Stimulated activated CD4-positive, alpha-beta T cell treated with anti-CD3 and anti-CD28 coated beads, Interleukin-4, amount 100 ng/mL, for 48 hours (primary cell): ENCODE data around the gene S100A11.
A peak's percentile ranks its signal among the peaks of the same experiment; 100 is the strongest.

ENCODE experiments used
- DNase-seq, 2 donors: peaks; one replicate each; pipeline ENCODE4 v3.0.0-alpha.2; 2020; ENCODE audit warnings: low read depth in 2 of 2

The S100A11 gene

DNA sequence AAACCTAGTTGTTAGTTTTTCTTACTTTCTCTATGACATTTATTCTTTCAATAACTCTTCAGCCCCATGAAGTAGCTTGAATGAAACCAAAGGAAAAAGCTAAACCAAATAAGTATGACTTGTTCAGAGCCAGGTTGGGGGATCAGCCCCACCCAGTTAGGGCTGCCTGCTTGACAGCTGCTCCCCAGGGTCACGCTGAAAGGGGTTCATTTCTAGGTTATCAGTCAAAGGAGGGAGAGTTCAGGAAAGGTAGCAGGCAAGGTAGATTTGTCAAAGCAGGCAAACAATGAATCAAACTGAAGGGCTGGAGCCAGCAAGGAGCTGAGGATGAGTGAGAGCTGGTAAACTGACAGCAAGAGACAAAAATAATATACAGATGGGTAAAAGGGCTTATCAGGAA is 3.1 kb upstream of the S100A11 start:
- DNase-seq: no peak

GRCh38 chr1:152039461-152039860 is 2.7 kb upstream of the S100A11 start:
- no peak for DNase-seq

GRCh38 chr1:152038871-152039270 is 2.1 kb upstream of the S100A11 start:
- no peak for DNase-seq

DNA sequence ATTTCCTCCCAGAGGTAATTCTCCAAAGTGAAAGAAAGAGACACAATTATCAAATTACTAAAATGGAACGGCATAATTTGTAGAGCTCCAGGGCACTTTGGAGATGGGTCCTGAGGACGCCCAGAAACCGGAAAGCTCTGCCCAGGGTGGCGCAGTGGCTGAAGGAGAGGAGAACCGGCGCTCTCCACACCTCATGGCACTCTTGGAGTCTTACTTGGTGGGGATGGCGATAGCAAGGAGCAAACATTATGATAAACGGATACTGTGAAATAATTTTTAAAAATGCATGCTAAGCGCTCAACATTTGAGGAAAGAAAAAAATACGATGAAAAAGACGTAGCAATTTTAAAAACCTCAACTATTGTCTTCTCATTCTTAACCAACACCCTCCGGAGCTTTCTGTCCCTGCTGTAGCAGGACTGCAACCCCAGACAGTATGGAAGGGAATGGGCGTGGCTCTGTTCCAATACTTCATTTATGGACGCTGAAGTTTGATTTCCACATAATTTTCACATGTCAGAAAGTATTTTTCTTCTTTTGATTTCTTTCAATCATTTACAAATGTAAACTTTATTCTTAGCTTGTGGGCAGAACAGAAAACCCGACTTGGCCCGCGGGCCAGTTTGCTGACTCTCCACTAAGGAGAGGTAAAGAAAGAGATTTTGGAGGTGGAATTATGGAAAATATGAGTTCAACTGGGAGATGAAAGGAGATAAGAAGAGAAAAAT is 1.1 kb downstream of the S100A11 start:
- no peak for DNase-seq

GRCh38 chr1:152034654-152035538 is 1.9 kb downstream of the S100A11 start:
- peak; percentile 48 to 64 for DNase-seq

GRCh38 chr1:152034324-152034653 is 2.5 kb downstream of the S100A11 start:
- no peak for DNase-seq

GRCh38 chr1:152029929-152030211 is 6.9 kb downstream of the S100A11 start:
- no peak for DNase-seq

DNA sequence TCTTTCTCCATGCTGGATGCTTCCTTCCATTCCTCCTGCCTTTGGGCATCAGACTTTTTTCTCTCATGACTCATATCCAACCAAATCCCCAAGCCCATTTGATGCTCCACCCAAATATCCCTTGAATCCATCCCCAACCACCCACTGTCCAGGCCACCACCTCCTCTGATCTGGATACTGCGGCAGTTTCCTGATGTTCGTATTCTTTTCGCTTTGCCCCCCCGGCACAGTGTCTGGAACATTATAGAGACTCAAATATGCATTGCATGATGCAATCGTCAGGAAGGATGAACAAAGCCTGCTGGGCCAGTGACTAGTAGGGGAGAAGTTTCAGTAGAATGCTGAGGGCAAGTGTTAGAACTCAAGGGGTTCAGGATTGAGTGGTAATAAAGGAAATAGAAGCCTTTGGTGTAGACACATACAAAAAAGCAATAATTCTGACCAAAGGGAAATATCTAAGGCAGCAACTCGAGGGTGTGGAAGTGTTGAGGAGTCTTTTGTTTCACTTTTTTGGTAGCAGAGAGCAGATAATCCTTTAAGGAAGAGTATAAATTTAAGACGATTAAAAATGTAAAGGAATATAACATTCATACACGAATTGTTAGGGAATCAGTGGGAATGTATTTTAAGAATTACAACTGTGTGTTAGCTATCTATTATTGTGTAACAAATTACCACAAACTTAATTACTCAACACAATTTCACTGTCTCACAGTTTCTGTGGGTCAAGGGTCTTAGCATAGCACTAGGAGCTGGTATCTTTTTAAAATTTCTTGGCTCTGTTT is 7.5 kb downstream of the S100A11 start:
- peak in 1 of 2 donors; percentile 12 for DNase-seq

DNA sequence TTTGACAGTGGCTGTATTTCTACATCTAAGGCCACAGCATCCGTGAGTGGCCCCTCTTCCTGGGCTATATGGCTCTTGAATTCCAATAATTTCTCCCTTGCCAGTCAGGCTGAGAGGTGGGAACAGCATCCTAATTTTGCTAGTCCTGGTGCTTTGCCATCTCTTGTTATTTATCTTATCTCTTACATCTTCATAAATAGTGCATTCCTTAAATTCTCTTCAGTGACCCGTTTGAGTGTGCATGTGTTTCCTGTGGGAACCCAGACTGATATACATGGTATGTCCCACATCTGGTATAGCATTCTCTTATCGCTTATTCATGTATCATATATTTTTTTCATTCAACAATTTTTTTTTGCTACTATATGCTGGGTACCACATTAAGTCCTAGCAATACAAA is 9.9 kb downstream of the S100A11 start:
- no peak for DNase-seq

GRCh38 chr1:152024223-152024622 is 12.6 kb downstream of the S100A11 start:
- DNase-seq: no peak

GRCh38 chr1:152023221-152023620 is 13.6 kb downstream of the S100A11 start:
- no peak for DNase-seq

DNA sequence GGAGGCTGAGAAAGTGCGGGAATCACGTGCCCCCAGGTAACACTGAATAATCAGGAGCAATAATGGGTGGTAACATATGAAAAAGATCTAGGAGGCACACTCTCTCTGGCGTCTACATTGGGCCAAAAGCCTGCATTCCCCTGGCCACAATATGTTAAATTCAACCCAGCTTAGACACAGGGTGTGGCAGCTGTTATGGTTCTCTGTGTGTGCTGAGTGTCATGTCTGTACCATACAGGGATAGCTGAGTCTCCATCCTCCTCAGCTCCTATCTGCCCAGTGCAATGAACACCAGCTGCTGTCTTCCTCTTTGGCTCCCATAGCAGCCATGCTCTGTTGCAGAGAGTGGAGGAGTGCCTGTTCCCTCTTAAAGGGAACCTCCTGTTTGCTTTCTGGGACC is 14.3 kb downstream of the S100A11 start:
- DNase-seq: no peak

- DNase-seq: no peak
Measured at GRCh38 chr1:152021569-152021968, 15.2 kb downstream of the S100A11 start.

GRCh38 chr1:152020849-152021248 is 16.0 kb downstream of the S100A11 start:
- no peak for DNase-seq

GRCh38 chr1:152018537-152018936 is 18.3 kb downstream of the S100A11 start:
- peak in 1 of 2 donors; percentile 47 for DNase-seq

DNA sequence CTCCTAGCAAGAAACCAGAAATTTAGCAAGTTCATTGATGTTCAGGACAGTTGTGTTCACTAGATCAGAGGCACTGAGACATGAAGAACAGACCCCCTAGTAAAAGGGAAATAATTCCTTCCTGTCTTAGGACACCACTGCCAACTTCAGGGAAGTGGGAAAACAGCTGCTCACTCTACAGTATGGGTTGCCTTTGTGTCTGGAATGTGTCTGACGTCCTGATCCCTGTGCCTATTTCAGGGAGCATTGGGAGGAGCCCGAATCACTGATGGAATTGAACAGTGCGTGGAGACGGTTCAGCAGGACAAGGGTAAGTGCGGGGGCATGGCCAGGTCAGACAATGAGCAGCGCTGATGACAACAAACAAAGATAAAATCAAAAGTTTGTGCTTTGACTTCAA is 21.0 kb downstream of the S100A11 start:
- DNase-seq: no peak

- DNase-seq: no peak
Measured at GRCh38 chr1:152014943-152015342, 21.9 kb downstream of the S100A11 start.

DNA sequence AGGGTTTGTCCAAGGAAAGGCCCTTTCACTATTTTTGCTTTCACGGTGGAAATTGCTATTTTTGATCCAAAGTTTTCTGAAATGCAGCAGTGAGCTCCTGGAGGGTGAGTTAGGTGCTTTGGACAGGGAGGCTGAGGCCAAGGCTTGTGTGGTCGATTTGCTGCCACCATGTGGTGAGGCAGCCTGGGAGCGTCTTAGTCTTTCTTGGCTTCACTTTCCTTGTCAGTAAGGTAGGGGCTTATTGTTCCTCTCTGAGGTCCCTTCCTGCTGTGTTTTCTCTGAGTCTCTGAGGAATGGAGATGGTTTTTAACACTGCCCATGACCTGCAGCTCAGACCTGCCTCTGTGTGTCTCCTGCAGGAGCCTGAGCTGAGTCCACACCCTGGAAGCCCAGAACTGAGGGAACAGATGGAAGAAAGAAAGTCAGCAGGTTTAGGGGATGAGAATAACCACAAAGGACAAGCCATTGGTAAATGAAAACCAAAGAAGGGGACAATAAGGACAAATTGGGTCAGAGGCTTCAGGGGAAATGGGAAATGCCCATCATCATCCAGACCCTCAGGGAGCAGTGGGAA is 23.1 kb downstream of the S100A11 start:
- peak in 1 of 2 donors; percentile 33 for DNase-seq

DNA sequence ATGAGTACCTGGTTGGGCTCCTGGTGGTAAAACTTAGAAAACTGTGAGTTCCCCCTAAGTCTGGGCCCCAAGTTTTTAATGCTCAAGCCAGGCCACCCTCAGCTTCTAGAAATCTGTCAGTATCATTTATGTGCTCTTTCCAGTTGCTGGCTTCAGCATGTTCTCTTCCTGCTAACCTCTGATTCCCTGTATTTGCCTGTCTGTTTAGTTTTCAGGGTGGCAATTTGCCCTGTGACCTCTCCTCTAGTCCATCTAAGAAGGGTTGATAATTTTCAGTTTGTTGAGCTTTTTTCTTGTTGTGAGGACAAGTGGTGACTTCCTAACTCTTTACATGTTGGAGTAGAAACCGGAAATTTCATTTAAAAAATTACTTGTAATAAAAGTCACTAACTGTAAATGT is 27.1 kb downstream of the S100A11 start:
- DNase-seq: no peak

DNA sequence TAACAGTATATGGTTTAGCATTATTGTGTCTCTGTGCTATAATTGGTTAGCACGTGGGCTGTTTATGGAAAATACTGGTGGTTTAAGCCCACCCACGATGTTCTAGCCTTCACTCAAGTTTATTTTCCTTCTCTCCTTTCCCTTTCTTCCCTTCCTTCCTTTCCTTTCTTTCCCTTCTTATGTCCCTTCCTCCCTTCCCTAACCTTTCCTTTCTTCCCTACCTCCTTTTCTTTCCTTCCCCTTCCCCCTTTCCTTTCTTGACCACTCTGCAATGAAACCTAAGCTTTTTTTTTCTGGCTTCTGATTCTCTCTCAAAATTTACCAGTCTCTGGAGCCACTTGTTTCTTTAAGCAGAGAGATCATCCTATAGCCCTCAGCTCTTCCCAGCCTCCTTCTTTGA is 29.8 kb downstream of the S100A11 start:
- no peak for DNase-seq

DNA sequence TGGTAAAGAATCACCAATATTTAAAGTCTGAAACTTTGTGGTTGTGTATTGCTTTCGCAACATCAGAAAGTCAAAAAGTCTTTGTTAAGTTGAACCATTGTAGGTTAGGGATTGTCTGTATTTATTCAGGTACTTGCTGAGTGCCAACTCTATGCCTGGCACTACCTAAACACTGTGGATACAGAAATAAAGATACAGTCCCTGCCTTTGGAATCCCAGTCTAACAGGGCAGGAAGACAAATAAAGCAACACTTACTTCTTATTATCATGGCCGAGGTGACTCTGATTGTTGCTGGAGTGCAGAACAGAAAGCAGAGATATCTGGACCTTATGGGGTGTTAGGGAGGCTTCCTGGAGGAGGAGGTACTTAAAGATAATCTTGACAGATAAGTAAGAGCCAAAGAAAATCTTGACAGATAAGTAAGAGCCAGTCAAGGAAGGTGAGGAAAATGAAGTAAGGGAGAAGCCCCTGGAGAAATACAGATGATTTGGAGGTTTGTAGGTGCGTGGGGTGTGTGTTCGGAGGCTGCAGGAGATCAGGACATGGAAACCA is 31.4 kb downstream of the S100A11 start:
- DNase-seq: no peak

DNA sequence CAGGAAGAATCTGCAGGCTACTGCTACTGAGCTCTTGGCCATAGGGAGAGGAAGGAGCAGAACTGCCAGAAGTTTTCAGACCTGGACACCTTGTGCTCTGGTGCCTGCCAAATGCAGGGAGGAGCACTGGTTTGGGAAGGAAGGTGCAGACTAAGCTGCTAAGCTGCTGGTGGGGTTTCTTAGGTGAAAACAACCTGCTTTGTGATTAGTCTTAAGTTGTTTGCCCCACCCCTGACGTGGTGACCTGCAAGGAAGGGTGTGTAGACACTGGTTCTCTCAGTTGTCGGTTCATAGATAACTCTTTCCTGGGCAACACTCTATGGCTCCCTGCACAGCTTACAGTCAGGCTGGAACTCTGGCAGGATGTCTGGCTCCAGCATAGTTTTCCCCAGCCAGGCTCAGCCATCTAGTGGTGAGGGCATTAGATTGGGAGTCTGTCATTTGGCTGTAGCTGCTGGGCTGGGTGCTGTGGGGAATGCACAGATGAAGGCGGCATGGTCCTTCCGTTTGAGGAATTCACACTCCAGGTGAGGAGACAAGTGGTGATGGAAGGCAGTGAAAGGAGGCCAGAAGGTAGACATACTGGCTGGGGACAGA is 32.9 kb downstream of the S100A11 start:
- DNase-seq: no peak
